HFFc6 (cell line): ENCODE data around the gene RPL35. TPM values are rescaled to one million over a fixed set of nuclear protein-coding genes. Genes with fewer than 3 reads are reported as not detected.
A peak's percentile ranks its signal among the peaks of the same experiment; 100 is the strongest.

Experiments
- DNase-seq: peaks from one replicate; pipeline ENCODE4 v3.0.0-alpha.2; 2018
- H3K27ac Mint-ChIP-seq: 2 replicates; pipeline ENCODE4 v1.8.0; 2020; ENCODE audit warnings: mild to moderate bottlenecking, mixed read lengths
- H3K27me3 Mint-ChIP-seq: 2 replicates; pipeline ENCODE4 v1.8.0; 2021; ENCODE audit warnings: mild to moderate bottlenecking, moderate library complexity, mixed read lengths; ENCODE audit not compliant: insufficient read depth
- H3K36me3 Mint-ChIP-seq: 2 replicates; pipeline ENCODE4 v1.8.0; 2021; ENCODE audit warnings: low read depth, mixed read lengths
- H3K4me1 Mint-ChIP-seq: 2 replicates; pipeline ENCODE4 v1.8.0; 2020; ENCODE audit warnings: low read depth, mixed read lengths
- H3K4me3 Mint-ChIP-seq: 2 replicates; pipeline ENCODE4 v1.8.0; 2020; ENCODE audit warnings: mild to moderate bottlenecking, moderate library complexity, mixed read lengths
- H3K9me3 Mint-ChIP-seq: 2 replicates; pipeline ENCODE4 v1.8.0; 2020; ENCODE audit warnings: mild to moderate bottlenecking, mixed read lengths
- total RNA-seq, 6 experiments: library from RNA; stranded (reverse); fragmentation: NEBNext Ultra II Directional; extraction: Animal tissue kit (Norgen Biotek cat#: 25700); gene quantifications; 2 replicates in 1 of 6; 3 replicates in 5 of 6; pipeline ENCODE4 v1.2.3, GENCODE V29; 2021
- TF ChIP-seq, protein P1 (sequence below): fragments of 200-600 bp; sonication (generic); IDR thresholded peaks from 2 replicates; pipeline ENCODE4 v1.5.0; 2021; ENCODE audit warnings: antibody characterized with exemption, mild to moderate bottlenecking

The RPL35 gene
- total RNA-seq, 6 experiments from 2014 or later = 1,470 to 1,706 (median 1,550) TPM

DNA sequence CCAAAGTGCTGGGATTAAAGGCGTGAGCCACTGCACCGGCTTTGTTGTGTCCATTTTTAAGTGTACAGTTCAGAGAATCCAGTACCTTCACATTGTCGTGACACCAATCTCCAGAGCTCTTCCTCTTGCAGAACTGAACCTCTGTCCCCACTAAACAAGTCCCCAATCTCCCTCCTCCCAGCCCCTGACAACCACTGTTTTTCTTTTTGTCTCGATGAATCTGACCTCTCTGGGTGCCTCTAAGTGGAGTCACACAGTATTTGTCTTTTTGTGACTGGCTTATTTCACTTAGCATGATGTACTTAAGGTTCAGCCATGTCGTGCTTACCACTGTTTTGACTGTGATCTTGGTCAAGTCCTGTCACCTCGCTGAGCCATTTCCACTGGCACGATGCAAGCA is 6.9 kb downstream of the RPL35 start:
- H3K27me3 Mint-ChIP-seq = peaks cover 8% of the 10 kb centered on the region
- peaks cover 18% of the 10 kb centered on the region for H3K4me1 Mint-ChIP-seq
- DNase-seq = no peak
- H3K36me3 Mint-ChIP-seq = peaks cover 15% of the 10 kb centered on the region
- H3K4me3 Mint-ChIP-seq = no peak overlapping the region
- H3K27ac Mint-ChIP-seq = peak overlapping the region; percentile 20
- no peaks in the 10 kb centered on the region for H3K9me3 Mint-ChIP-seq
- TF ChIP-seq, protein P1, sequence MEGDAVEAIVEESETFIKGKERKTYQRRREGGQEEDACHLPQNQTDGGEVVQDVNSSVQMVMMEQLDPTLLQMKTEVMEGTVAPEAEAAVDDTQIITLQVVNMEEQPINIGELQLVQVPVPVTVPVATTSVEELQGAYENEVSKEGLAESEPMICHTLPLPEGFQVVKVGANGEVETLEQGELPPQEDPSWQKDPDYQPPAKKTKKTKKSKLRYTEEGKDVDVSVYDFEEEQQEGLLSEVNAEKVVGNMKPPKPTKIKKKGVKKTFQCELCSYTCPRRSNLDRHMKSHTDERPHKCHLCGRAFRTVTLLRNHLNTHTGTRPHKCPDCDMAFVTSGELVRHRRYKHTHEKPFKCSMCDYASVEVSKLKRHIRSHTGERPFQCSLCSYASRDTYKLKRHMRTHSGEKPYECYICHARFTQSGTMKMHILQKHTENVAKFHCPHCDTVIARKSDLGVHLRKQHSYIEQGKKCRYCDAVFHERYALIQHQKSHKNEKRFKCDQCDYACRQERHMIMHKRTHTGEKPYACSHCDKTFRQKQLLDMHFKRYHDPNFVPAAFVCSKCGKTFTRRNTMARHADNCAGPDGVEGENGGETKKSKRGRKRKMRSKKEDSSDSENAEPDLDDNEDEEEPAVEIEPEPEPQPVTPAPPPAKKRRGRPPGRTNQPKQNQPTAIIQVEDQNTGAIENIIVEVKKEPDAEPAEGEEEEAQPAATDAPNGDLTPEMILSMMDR = no peak

DNA sequence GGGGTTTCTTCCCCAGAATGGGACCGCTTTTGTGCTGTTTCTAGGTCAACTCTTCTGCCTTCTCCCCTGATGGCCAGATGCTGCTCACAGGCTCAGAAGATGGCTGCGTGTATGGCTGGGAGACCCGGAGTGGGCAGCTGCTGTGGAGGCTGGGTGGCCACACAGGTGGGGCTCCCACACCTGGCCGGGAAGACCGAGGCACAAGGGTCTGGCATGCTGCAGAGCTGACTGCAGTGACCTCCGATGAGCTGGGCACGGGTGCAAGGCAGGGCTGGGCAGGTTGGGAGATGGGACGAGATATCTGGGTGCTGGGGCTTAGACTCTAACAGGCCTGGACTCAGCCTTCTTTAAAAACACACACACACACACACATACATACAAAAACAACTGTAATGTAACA is 7.6 kb downstream of the RPL35 start:
- H3K27ac Mint-ChIP-seq = no peak overlapping the region
- peak overlapping the region; percentile 34; the same call in 1 of the 2 replicates for H3K4me3 Mint-ChIP-seq

DNA sequence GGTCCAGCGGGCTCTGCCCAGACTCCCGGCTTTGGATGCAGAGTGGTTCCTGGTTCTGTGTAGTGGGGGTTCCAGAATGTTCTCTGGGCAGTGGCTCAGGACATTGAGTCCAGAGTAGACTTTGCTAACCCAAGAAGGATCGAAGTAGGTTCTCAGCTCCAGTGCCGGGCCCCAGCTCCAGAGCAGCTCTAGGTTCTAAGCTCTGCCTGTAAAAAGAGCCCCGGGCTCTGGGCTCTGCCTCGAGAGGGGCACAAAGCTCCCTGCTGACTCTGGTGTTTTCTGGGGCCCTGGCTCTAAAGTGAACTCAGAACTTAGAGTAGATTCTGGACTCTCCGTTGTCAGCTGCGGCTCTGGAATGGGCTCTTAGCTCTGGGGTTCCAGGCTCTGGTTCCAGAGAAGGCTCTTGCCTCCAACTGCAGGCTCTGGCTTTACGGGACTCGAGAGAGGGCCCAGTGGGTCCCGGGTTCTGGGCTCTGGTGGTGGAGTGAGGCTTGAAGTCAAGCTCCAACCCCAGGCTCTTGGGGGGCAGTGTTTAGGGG is 8.1 kb downstream of the RPL35 start:
- no peak for DNase-seq
- 0 out of 2 replicates have a peak, but pooled peaks cover 8% of the 10 kb centered on the region for H3K36me3 Mint-ChIP-seq
- TF ChIP-seq, protein P1 = no peak
- peaks cover 10% of the 10 kb centered on the region for H3K27me3 Mint-ChIP-seq
- 0 out of 2 replicates have a peak overlapping the region, but pooled peaks have one; percentile 18 for H3K27ac Mint-ChIP-seq
- peaks cover 14% of the 10 kb centered on the region for H3K4me1 Mint-ChIP-seq
- peak overlapping the region; percentile 84 for H3K4me3 Mint-ChIP-seq
- no peaks in the 10 kb centered on the region for H3K9me3 Mint-ChIP-seq

More for the DNA sequence above, 7.6 kb downstream of the RPL35 start:
- Mint-ChIP-seq H3K4me1 (peaks cover 15% of the 10 kb centered on the region), H3K27me3 (peaks cover 10% of the 10 kb centered on the region), H3K9me3 (no peaks in the 10 kb centered on the region), H3K36me3 (peaks cover 8% of the 10 kb centered on the region; the same call in 1 of the 2 replicates)
- no peak for DNase-seq
- TF ChIP-seq, protein P1 = no peak

DNA sequence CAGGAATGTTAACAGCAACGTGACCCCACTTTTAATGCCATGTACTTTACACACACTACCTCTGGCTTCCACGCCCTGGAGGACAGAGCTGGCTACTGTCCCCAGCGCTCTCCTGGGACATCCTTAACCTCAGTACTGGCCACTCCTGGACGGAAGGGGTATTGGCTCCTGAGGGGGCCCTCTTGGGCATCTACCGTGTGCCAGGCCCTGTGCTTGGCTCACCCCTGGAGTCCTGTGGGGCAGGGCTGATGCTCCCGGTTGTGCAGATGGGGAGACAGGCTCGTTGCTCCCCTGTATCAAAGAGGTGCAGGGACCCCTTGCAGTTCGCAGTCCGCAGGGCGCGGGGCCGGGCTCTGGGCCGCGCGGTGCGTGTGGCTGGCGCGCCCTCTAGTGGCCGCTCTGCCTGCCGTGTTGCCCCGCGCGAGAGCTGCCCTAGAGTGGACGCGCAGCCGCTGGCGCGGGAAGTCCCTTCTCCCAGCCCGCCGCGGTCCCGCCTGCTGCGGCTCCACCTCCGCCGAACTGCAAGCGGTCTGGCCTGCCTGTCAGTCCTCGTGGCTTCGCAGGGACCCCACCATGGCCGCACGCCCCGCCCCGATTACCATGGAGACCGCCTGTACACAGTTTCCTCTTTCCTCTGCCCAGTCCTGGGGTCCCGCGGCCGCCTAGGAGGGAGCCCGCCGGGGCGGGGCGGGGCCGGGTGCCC is 8.8 kb downstream of the RPL35 start, which contains the start of gene WDR38:
Gene WDR38 (plus strand): TSS at position 632 of the 703 bp plus-strand sequence. CDS start 72 bp downstream, outside the sequence.
- Mint-ChIP-seq H3K9me3 (no peaks in the 10 kb centered on the region), H3K27me3 (peaks cover 10% of the 10 kb centered on the region), H3K36me3 (0 out of 2 replicates have a peak, but pooled peaks cover 8% of the 10 kb centered on the region), H3K4me1 (peaks cover 14% of the 10 kb centered on the region), H3K4me3 (peak within 1 kb of the TSS; percentile 84), H3K27ac (0 out of 2 replicates have a peak within 1 kb of the TSS, but pooled peaks have one; percentile 18)
- peak; percentile 63 for DNase-seq
- TF ChIP-seq, protein P1 = peak; percentile 100

- TF ChIP-seq, protein P1 = no peak
- no peak overlapping the region for H3K27ac Mint-ChIP-seq
- H3K9me3 Mint-ChIP-seq = no peaks in the 10 kb centered on the region
- H3K27me3 Mint-ChIP-seq = peaks cover 14% of the 10 kb centered on the region
- DNase-seq = no peak
- peak overlapping the region; percentile 84 for H3K4me3 Mint-ChIP-seq
- 0 out of 2 replicates have a peak, but pooled peaks cover under 1% of the 10 kb centered on the region for H3K36me3 Mint-ChIP-seq
- peaks cover 14% of the 10 kb centered on the region for H3K4me1 Mint-ChIP-seq
Observed at GRCh38 chr9:124852121-124852828, 9.5 kb downstream of the RPL35 start.
